HG03135 (cell line): ENCODE results near the gene KIFC3.

Experiments
- ATAC-seq: cut with Tn5 transposase; IDR thresholded peaks from one replicate; pipeline ENCODE4 v1.9.1; 2021; ENCODE audit warnings: mild to moderate bottlenecking, moderate library complexity; ENCODE audit not compliant: unreplicated experiment

Gene KIFC3

GRCh38 chr16:57770361-57770760, 31.9 kb downstream of the KIFC3 start:
- no peak for ATAC-seq

DNA sequence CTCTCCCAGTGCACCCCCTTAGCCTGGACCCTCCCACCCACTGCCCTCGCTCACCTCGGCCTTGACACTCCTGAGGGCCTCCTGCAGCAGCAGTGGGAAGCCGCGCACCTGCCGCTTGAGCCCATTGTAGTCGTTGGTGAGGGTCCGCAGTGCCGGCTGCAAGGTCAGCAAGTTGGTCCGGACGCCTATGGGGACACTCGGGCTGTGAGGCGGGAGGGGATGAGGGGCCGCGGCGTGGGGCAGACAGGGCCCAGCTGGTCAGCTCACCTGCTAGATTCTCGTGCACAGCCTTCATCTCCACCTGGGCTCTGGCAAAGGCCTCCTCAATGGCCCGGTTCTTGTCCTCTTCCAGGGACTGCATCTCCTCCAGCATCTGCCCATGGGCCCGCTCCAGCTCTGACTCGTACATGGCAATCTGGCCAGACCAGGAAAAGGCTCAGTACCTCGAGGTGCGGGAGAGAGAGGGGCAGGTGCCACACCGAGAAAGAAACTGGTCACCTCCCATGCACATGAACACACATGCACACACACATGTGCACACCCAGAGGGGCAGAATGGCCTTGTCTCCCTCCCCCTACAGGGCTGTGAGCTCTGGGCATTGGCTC, 32.6 kb downstream of the KIFC3 start:
- ATAC-seq: no peak

- no peak for ATAC-seq
These were observed 35.5 kb downstream of the KIFC3 start for GRCh38 chr16:57766714-57767348.

DNA sequence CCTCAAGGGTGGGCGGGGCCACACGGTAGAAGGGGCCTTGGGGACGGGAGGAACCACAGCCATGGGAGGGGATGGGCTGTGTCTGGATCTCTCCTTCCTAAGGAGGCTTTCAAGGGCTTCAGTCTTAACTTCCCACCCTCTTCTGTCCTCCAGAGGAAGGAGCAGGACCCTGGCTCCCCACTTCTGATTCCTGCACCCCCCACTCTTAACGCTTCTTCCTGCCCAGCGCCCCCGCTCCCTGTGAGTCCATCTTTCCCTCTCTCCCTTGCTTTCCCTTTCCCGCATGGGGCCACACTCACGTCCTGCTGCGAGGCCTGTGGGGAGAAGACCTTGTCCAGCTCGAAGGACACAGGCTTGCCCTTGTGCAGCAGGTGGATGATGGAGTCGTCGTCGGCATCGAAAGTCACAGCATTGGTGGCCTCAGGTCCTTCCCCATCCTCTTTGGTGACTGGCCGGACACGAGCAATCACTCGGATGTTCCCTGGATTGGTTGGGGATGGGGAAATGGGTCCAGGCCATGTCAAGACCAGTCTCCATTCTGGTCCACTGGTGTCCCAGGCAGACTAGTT, 37.0 kb downstream of the KIFC3 start:
- ATAC-seq: no peak

DNA sequence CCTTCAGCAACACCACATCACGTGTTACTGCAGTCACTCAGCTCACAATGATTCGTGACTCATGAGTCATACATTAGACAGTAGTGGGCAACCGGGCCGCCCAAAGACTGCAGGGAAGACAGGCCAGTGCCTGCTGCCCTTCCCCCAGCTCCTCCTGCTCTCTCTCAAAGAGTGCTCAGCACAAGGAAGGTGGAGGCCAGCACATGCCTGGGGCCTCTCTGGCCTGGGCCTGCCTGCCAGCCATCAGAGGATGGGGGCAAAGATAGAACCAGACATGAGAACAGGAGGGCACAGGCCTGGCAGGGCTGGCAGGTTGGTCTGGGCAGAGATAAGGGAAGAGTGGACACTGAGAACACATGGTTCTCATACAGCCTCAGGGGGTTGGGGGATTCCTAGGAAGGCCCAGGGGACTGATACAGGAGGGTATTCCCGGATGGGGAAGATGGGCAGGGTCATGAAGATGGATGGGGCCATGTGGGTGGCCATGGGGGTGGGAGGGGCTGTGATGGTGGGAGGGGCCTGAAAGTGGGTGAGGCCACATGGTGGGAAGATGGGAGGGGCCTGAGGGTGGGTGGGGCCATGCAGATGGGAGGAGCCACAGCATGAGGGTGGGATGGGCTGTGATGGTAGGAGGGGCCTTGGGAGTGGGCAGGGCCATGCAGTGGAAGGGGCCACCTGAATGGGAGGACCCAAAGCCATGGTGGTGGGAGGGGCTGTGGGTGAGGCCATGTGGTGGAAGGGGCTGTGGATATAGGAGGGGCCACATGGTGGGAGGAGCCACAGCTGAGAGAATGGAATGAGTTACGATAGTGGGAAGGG, 37.7 kb downstream of the KIFC3 start:
- ATAC-seq: no peak

DNA sequence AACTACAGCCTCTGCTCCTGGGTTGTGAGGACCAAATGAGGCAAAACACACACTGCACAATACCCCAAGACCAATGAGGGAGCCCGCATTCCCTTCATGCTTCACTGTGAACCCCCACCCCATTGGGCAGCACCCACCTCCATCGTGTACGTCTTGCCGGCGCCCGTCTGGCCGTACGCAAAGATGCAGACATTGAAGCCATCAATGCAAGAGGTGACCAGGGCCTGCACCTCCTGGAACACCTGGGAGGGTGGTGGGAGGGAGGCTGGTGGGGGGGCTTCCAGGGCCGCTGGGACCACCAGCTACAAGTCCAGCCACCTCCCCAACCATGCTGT, 38.3 kb downstream of the KIFC3 start:
- ATAC-seq: no peak

GRCh38 chr16:57763285-57764005, 38.8 kb downstream of the KIFC3 start:
- no peak for ATAC-seq

DNA sequence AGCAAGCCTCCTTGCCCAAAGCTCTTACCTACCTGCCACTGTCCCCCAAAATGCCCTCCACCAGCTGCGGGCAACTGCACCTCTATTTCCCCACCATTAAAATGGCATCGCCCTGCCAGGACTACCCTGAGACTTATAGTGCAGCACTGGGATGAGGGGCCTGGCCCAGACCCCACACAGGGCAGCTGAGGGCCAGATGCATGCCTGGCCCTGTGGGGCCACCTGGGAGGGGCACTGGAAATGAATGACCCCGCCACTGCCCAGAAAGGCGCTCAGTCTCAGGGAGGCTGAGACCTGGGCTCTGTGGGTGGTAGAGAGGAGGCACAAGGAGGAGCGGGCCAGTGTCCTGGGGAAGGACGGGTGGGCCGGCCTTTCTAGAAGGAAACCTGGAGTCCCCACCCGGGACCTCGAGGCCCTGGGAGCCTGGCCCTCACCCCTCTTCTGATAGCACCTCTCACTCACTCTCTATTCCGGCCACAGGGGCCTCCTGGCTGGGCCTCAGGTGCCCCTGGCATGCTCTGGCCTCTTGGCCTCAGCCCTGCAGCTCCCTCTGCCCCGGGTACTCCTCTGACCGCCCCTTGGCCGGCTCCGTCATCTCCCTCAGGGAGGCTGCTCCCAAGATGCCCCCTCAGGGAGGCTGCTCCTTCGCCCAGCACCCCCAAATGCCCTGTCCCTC, 39.8 kb downstream of the KIFC3 start:
- ATAC-seq: no peak

GRCh38 chr16:57761957-57762356, 40.3 kb downstream of the KIFC3 start:
- ATAC-seq: no peak

GRCh38 chr16:57761301-57761700, 41.0 kb downstream of the KIFC3 start:
- ATAC-seq: no peak

DNA sequence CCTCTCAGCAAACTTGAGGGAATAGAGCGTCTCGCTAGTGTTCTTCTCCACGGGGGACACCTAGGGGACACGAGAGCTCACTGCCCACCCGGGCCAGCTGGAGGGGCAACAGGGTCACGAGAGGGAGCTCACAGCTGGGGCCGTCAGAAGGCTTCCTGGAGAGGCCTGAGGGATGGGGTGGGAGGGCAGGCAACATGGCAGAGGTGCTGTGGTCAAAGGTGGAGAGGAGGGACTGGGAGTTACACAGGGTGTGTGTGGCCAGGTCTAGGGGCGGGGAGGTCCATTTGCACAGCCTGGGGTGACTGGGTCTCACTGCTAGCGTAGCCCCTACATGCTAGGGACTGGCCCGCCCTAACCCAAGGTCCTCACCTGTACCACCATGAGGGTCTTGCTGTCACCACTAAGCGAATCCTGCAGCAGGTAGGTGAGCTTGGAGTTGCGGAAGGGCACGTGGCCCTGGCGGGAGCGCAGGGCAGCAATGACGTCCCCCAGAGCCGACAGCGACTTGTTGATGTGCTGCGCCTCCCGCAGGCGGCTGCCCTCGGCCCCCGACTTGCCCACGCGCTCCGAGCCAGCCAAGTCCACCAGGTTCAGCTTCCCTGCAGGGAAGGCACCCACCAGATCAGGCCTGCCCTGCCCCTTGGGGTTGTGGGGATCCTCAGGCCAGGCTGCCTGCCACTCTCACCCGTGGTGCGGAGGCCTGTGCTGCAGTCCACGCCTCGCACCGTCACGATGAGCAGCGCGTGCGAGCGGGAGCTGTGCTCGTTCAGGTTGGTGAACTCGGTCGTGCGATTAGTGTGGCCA, 41.7 kb downstream of the KIFC3 start:
- no peak for ATAC-seq

DNA sequence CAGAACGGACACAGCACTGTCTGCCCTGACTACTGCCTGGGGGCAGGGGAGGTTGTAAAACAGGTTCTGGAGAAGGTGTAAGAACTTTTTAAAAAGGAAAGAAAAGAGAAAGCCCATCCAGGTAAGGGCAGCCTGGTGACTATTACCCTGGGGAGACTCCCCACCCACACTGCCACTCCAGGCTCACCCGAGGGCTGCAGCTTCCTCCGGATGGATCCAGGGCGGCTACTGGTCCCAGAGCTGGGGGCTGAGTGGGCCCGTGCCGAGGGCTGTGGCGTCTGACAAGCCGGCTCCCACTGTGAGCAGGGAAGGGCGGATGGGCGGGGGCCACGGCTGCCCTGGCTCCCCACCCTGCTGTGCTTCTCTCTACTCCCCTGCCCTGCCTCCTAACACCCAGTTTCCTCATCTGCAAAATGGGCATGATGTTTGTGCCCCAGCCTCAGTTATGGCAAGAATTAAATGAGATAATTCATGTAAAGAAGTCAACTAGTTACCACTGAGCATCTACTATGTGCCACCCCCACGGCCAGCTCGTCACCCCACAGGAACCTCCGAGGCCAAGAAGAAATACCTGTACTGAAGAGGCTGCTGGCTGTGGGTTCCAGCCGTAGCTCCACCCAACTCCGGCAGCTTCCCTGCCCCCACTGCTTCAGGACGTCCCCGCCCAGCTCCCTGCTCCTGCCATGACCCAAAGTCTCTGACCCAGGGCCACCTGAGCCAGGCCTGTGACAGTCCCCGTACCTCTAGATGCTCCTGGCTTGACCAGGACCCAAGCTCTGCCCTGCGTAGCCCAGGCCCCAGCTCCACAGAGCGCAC, 42.5 kb downstream of the KIFC3 start:
- ATAC-seq: no peak

DNA sequence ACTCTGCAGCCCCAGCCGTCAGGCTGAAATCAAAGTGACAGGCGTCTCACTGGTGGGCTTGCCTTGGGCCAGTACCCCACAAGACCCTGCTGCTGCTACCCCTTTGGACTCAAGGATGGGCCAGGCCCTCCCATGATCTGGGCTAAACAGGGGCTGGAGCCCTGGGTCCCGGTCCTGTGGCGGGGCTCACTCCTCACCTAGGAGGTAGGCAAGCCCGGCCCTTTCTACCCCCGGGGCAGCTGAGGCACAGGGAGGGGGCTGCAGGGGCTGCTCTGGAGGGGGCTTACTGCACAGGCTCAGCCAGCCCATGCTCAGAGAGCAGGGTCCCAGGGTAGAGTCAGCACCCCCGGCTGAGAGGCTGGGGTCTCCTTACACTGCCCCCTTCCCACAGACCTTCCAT, 43.2 kb downstream of the KIFC3 start:
- no peak for ATAC-seq

DNA sequence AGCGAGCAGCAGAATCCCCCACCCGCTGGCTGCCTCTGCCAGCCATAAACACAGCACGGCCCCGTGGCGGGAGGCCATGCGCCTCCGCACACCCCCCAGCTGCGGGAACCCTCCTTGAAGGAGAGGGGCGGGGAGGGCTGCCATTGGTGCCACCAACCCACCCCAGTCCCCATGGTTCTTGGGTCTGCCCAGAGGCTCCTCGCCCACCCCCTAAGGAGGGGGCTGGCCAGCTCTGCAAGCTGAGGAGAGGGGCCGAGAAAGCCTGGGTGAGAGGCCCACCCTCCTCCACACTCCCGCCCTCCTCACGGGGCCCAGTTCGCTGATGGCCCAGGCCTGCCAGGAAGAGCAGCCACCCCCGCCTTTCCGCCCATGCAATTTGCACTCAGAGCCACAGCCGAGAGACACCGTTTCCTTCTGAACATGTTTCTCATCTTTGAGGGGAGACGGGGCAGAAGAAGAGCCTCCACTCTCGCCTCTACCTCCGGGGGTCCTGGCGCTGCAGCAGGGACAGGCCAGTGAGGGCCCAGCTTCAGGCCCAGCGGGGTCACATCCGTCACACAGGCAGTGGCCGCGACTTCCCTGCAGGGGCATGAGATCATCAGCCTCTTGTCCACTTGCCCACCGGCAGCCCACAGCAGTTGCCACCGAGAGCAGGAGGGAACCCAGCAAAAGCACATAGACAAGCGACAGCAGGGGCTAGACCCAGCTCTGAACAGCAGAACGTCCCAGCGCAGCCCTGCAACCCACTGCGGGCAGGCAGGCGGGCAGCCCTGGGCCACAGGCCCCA, 43.8 kb downstream of the KIFC3 start:
- ATAC-seq: no peak

DNA sequence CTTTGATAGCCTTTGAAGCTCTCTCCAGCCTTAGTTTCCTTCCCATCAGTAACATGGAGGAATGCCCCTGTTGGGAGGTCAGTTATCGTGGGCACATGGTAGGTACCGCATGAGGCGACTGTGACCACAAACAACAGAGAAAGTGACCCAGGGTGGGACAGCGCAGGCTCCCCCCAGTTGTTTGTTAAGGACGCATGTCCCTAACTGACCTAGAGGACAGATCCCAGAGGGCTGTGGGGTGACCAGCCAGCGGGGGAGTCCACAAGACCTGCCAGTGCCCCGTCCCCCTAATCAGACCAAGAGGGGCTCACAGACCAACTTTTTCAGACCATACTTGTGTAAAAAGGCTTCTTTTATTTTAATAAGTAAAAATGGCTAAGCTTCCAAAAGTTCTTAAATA, 44.4 kb downstream of the KIFC3 start:
- no peak for ATAC-seq

- peak; percentile 59 for ATAC-seq
These were observed 44.9 kb downstream of the KIFC3 start for GRCh38 chr16:57757326-57757786.

GRCh38 chr16:57756424-57757325, 45.6 kb downstream of the KIFC3 start:
- no peak for ATAC-seq
